ENCODE results near the gene CKAP5.

CKAP5 gene

DNA sequence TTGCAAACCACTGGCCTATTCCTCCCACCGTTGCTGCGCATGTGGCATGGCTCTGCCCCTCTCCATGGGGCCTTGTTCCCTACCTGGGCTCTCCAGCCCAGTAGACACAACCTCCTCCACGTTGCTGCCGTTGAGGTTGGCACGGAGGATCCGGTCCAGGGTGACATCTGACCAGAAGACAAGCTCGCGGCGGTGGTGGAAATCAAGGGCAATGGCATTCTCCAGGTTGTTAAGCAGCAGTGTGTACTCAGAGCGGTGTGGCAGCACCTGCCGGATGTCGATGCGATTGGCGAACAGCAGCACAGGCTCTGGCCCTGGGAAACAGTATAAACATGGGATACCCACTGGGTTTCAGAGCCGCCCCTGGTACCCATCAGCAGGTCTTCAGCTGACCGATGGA lies 48.4 kb upstream of the CKAP5 start:
- no peaks in the 10 kb centered on the region for H3K36me3 ChIP-seq (ENCODE audit: insufficient read depth, low read length)
- no peaks in the 10 kb centered on the region for H4K20me1 ChIP-seq (ENCODE audit: insufficient read depth, low read length, poor library complexity, severe bottlenecking)
- no peaks in the 10 kb centered on the region for H3F3A ChIP-seq (ENCODE audit: low read depth)
- no peak overlapping the region for H3K4me2 ChIP-seq (ENCODE audit: low read depth, low read length, poor library complexity, severe bottlenecking)
- no peak for TF ChIP-seq CTCF (conservative IDR thresholded peaks at IDR 0.05; ENCODE audit: low read length)
- no peak for TF ChIP-seq EZH2phosphoT487 (IDR thresholded peaks at IDR 0.05; ENCODE audit: borderline replicate concordance)
- no peak overlapping the region for H3K4me3 ChIP-seq (ENCODE audit: low read length, poor library complexity, severe bottlenecking)
- H3K79me2 ChIP-seq (ENCODE audit: insufficient read depth, low read length), result no peaks in the 10 kb centered on the region
- H3K9me3 ChIP-seq (ENCODE audit: insufficient read depth, low read depth, low read length), result no peaks in the 10 kb centered on the region
- H2AFZ ChIP-seq (ENCODE audit: low read length), result no peak overlapping the region
- H3K9ac ChIP-seq (ENCODE audit: low read depth, low read length, poor library complexity, severe bottlenecking), result no peak overlapping the region
- H3K9me2 ChIP-seq (replicated peaks; ENCODE audit: low read depth, low read length), result no peaks in the 10 kb centered on the region
- no peaks in the 10 kb centered on the region for H3K4me1 ChIP-seq (ENCODE audit: insufficient read depth, low read length, poor library complexity, severe bottlenecking)
- H3K27me3 ChIP-seq (ENCODE audit: insufficient read depth, low read length, poor library complexity, severe bottlenecking), result no peaks in the 10 kb centered on the region

- H3K9me2 ChIP-seq (replicated peaks; ENCODE audit: low read depth, low read length), result no peaks in the 10 kb centered on the region
- H3K79me2 ChIP-seq (ENCODE audit: insufficient read depth, low read length), result no peaks in the 10 kb centered on the region
- no peaks in the 10 kb centered on the region for H3K27me3 ChIP-seq (ENCODE audit: insufficient read depth, low read length, poor library complexity, severe bottlenecking)
- no peak overlapping the region for H3K4me3 ChIP-seq (ENCODE audit: low read length, poor library complexity, severe bottlenecking)
- TF ChIP-seq CTCF (conservative IDR thresholded peaks at IDR 0.05; ENCODE audit: low read length), result no peak
- no peak for TF ChIP-seq EZH2phosphoT487 (IDR thresholded peaks at IDR 0.05; ENCODE audit: borderline replicate concordance)
- H3K4me2 ChIP-seq (ENCODE audit: low read depth, low read length, poor library complexity, severe bottlenecking), result no peak overlapping the region
- no peaks in the 10 kb centered on the region for H4K20me1 ChIP-seq (ENCODE audit: insufficient read depth, low read length, poor library complexity, severe bottlenecking)
- H3K4me1 ChIP-seq (ENCODE audit: insufficient read depth, low read length, poor library complexity, severe bottlenecking), result no peaks in the 10 kb centered on the region
- H3K9me3 ChIP-seq (ENCODE audit: insufficient read depth, low read depth, low read length), result no peaks in the 10 kb centered on the region
- H2AFZ ChIP-seq (ENCODE audit: low read length), result no peak overlapping the region
- H3K9ac ChIP-seq (ENCODE audit: low read depth, low read length, poor library complexity, severe bottlenecking), result no peak overlapping the region
- H3F3A ChIP-seq (ENCODE audit: low read depth), result no peaks in the 10 kb centered on the region
- H3K36me3 ChIP-seq (ENCODE audit: insufficient read depth, low read length), result no peaks in the 10 kb centered on the region
Measured at GRCh38 chr11:46892838-46893237, 46.8 kb upstream of the CKAP5 start.

DNA sequence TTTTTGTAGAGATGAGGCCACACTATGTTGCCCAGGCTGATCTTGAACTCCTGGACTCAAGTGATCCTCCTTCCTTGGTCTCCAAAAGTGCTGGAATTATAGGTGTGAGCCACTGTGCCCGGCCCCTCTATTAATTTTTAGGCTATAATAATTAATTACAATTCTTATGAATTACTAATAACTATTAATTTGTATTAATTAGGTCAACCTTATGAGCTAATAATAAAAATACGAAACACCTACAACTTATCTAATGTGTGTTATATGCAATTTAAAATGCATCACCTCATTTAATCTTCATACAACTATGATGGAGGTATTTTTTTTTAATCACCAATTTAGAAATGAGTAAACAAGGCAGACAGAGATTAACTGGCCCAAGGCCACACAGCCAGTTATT lies 46.0 kb upstream of the CKAP5 start:
- no peak overlapping the region for H2AFZ ChIP-seq (ENCODE audit: low read length)
- H3K4me3 ChIP-seq (ENCODE audit: low read length, poor library complexity, severe bottlenecking), result no peak overlapping the region
- H3K9me2 ChIP-seq (replicated peaks; ENCODE audit: low read depth, low read length), result no peaks in the 10 kb centered on the region
- no peaks in the 10 kb centered on the region for H3K36me3 ChIP-seq (ENCODE audit: insufficient read depth, low read length)
- H3K27me3 ChIP-seq (ENCODE audit: insufficient read depth, low read length, poor library complexity, severe bottlenecking), result no peaks in the 10 kb centered on the region
- H3F3A ChIP-seq (ENCODE audit: low read depth), result no peaks in the 10 kb centered on the region
- TF ChIP-seq EZH2phosphoT487 (IDR thresholded peaks at IDR 0.05; ENCODE audit: borderline replicate concordance) (no peak), CTCF (conservative IDR thresholded peaks at IDR 0.05; ENCODE audit: low read length) (no peak)
- no peaks in the 10 kb centered on the region for H3K9me3 ChIP-seq (ENCODE audit: insufficient read depth, low read depth, low read length)
- no peaks in the 10 kb centered on the region for H3K79me2 ChIP-seq (ENCODE audit: insufficient read depth, low read length)
- H3K4me2 ChIP-seq (ENCODE audit: low read depth, low read length, poor library complexity, severe bottlenecking), result no peak overlapping the region
- no peak overlapping the region for H3K9ac ChIP-seq (ENCODE audit: low read depth, low read length, poor library complexity, severe bottlenecking)
- no peaks in the 10 kb centered on the region for H3K4me1 ChIP-seq (ENCODE audit: insufficient read depth, low read length, poor library complexity, severe bottlenecking)
- H4K20me1 ChIP-seq (ENCODE audit: insufficient read depth, low read length, poor library complexity, severe bottlenecking), result no peaks in the 10 kb centered on the region

Data from Loucy (cell line).